ENCODE measurements around the gene ANAPC2. TPM values are rescaled to one million over a fixed set of nuclear protein-coding genes. Genes with fewer than 3 reads are reported as not detected.

Gene ANAPC2
- total and polyA plus RNA-seq, 8 donors, result 22.2 to 122 (median 34.7) TPM

- TF ChIP-seq, protein P1, sequence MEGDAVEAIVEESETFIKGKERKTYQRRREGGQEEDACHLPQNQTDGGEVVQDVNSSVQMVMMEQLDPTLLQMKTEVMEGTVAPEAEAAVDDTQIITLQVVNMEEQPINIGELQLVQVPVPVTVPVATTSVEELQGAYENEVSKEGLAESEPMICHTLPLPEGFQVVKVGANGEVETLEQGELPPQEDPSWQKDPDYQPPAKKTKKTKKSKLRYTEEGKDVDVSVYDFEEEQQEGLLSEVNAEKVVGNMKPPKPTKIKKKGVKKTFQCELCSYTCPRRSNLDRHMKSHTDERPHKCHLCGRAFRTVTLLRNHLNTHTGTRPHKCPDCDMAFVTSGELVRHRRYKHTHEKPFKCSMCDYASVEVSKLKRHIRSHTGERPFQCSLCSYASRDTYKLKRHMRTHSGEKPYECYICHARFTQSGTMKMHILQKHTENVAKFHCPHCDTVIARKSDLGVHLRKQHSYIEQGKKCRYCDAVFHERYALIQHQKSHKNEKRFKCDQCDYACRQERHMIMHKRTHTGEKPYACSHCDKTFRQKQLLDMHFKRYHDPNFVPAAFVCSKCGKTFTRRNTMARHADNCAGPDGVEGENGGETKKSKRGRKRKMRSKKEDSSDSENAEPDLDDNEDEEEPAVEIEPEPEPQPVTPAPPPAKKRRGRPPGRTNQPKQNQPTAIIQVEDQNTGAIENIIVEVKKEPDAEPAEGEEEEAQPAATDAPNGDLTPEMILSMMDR (IDR thresholded peaks at IDR 0.05), result no peak
- no peak overlapping the region for H3K4me3 ChIP-seq
- WGBS, 2 donors, result 70 to 72% methylated on average over 9 to 10 of the region's 10 CpGs
- FAIRE-seq (no peak), ATAC-seq (no peak), DNase-seq (no peak)
- H3K4me1 ChIP-seq, result peaks cover 10 to 13% (median 10%) of the 10 kb centered on the region in 3 donors
- no peaks in the 10 kb centered on the region for H3K9me3 ChIP-seq
- no peaks in the 10 kb centered on the region for H3K27me3 ChIP-seq
- intact Hi-C loops (cut with DNase I), result loop anchor here (5.0 to 10.0 kb wide), 2 partner anchors 115 to 117 kb away; partner anchors contain the start of gene DPP7 (in 1 of the 3)
- H3K36me3 ChIP-seq, result no peaks in the 10 kb centered on the region
- no peak overlapping the region for H3K27ac ChIP-seq
Observed at GRCh38 chr9:137232101-137232500, 43.7 kb upstream of the ANAPC2 start.

GRCh38 chr9:137231372-137232039, 43.1 kb upstream of the ANAPC2 start:
- no peaks in the 10 kb centered on the region for H3K36me3 ChIP-seq
- no peak overlapping the region for H3K4me3 ChIP-seq
- 82 to 90% methylated on average over 23 of the region's 23 CpGs for WGBS, 2 donors
- TF ChIP-seq, protein P1 (IDR thresholded peaks at IDR 0.05), result no peak
- no peaks in the 10 kb centered on the region for H3K27me3 ChIP-seq
- no peak overlapping the region for H3K27ac ChIP-seq
- intact Hi-C loops (cut with DNase I), result loop anchor here (5.0 to 10.0 kb wide), 2 partner anchors 114 to 117 kb away; partner anchors contain the start of gene DPP7 (in 1 of the 3)
- H3K9me3 ChIP-seq, result no peaks in the 10 kb centered on the region
- DNase-seq (no peak), FAIRE-seq (no peak), ATAC-seq (no peak)
- H3K4me1 ChIP-seq, result peaks cover 5 to 14% (median 10%) of the 10 kb centered on the region in 3 donors

DNA sequence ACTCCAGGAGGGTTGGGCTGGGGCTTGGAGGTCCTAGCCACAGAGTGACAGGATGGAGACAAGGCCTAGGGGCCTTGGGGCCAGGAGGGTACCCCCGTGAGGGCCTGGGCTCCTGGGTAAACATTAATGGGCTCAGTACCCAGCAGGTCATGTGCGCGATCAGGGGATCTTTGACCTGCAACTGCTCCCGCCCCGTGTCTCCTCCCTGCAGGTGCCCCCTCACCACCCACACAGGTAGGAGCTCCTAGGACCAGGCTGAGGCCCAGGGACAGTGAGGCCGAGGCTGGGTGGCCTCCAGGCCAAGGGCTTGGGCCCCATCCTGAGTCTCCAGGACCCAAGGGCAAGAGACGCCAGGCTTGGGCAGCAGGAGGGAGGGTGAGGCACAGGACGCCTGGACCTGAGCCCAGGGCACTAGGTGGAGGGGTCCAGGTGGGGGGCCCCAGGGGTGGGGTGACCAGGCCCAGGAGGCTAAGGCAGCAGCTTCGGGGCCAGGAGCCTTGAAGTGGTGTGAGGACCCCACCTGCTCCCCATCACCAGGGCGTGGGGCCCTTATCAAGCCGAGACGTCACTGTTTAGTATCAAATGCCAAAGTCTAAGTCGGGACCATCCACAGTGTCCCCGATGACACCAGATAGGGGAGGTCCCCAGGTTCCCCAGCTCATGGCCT, 42.5 kb upstream of the ANAPC2 start, which contains the start of gene SLC34A3:
SLC34A3 (plus strand) TSS at position 197 of the 667 bp plus-strand sequence. CDS start 802 bp downstream, outside the sequence.
- no peak within 1 kb of the TSS for H3K27ac ChIP-seq
- TF ChIP-seq, protein P1 (IDR thresholded peaks at IDR 0.05), result no peak

DNA sequence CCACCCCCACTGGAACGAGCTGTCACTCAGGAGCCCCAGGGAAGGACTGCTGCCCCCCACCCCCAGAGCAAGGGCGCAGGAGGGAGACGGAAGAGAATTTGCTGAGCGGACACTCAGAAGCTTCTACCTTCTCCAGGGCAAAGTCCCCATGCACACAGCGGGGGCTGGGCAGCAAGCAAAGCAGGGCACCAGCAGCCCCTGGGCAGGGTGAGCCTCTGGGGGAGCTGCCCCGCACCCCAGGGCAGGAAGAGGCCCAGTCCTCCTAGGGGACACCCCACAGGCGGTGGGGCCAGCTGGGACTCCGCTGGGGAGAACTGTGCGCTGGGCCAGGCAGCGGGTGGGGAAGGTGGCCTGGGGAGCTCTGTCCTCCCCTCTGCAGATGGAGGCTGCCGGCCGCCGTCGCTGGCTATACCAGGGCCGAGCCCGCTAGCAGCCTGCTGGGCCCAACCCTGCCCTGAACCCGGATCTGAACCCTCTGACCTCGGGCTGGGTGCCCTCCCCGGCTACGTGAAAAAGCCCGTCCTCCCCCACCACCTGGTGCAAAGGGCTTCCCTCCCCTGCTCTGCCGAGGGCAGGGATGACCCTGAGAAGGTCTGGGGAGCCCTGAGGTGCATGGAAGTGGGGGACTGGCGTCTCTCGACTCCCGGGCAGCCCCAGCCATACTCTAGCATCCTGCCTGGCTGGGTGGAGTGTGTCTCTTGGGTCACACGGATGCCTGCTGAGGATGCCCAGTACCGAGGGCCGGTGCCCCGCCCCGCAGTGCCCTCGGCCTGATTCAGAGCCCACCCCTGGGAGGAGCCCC, 41.7 kb upstream of the ANAPC2 start:
- FAIRE-seq (no peak), ATAC-seq (no peak), DNase-seq (no peak)
- WGBS, 2 donors, result 54 to 69% methylated on average over 27 to 31 of the region's 31 CpGs
- Histone ChIP-seq H3K4me1 (peaks cover 5 to 14% (median 10%) of the 10 kb centered on the region in 3 donors), H3K27me3 (no peaks in the 10 kb centered on the region), H3K27ac (no peak overlapping the region), H3K4me3 (no peak overlapping the region), H3K36me3 (no peaks in the 10 kb centered on the region), H3K9me3 (no peaks in the 10 kb centered on the region)
- intact Hi-C loops (cut with DNase I), result loop anchor here (5.0 to 10.0 kb wide), 2 partner anchors 113 to 115 kb away; partner anchors contain the start of gene DPP7 (in 1 of the 3)
- TF ChIP-seq, protein P1 (IDR thresholded peaks at IDR 0.05), result no peak

More for the DNA sequence above, 42.5 kb upstream of the ANAPC2 start, which contains the start of gene SLC34A3:
- Histone ChIP-seq H3K4me3 (no peak within 1 kb of the TSS), H3K9me3 (no peaks in the 10 kb centered on the region), H3K27me3 (no peaks in the 10 kb centered on the region), H3K4me1 (peaks cover 5 to 14% (median 10%) of the 10 kb centered on the region in 3 donors), H3K36me3 (no peaks in the 10 kb centered on the region)
- ATAC-seq (no peak), FAIRE-seq (no peak), DNase-seq (no peak)
- 68% methylated on average over 14 of the region's 14 CpGs for WGBS, 2 donors
- intact Hi-C loops (cut with DNase I), result loop anchor here (5.0 to 10.0 kb wide), 2 partner anchors 114 to 116 kb away; partner anchors contain the start of gene DPP7 (in 1 of the 3)

Data from pancreas (tissue), 10 donors.